NCI-H748 treated with DMSO at 0.1 percent for 48 hours (cell line): ENCODE measurements around the gene PTPRN2.
"Not testable (repeated sequence)": the region's sequence is repeated elsewhere in the genome, so short reads cannot be mapped to it uniquely, and the experiment has no call there.

ENCODE experiments used
- DNase-seq: peaks from one replicate; lab custom pipeline; 2025; lab: John Stamatoyannopoulos, UW

PTPRN2 gene

GRCh38 chr7:157992511-157993160 lies 595.0 kb downstream of the PTPRN2 start:
- no peak for DNase-seq

- DNase-seq: no peak
These were observed 595.9 kb downstream of the PTPRN2 start for GRCh38 chr7:157991761-157992160.

DNA sequence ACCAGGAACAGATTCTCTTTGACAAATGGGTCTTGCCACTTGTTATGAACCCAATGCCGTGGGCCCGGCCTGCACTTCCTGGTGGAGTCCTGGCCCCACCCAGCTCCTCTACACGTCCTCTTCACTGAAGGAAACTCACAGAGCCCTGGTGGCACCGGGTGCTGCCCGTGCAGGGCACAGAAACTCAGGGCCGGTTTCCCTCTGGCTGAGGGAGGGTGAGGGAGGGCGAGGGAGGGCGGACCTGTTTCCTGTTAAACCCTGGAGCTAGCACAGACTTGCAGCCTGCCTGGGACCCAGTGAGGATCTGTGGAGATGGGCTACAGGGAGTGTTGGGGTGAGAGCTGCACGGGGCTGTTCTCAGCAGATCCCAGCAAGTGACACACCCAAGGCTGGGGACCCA lies 596.3 kb downstream of the PTPRN2 start:
- DNase-seq: no peak

- DNase-seq: no peak
These were observed 596.8 kb downstream of the PTPRN2 start for GRCh38 chr7:157990881-157991250.

DNA sequence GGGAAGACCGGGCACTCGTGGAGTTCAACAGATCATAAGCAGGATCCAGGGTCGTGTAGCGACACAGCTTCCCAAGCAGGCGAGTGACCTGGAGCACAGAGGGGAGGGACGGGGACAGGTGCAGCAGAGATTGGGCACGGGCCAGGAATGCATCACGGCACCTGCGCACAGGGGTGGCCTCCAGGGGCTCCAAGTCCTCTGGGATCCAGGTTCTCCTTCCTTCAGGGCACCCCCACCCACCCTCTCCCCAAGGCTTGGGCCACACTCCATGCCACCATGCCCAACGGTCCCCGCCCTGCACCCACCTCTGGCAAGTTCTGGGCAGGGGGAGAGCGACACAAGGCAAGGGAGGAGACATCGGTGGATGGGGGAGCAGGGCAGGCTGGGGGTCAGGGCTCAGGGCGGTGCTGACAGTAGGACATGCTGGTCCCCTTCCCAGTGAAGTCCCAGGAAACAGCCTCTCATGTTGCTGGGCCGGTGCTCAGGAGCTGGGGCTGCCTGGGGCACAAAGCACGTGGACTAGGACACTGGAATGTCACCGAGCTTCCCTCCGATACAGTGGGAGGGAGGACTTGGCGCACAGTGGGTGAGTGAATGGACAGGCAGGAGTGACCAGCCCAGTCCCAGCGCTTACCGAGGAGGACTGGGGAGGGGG lies 597.3 kb downstream of the PTPRN2 start:
- DNase-seq: no peak

GRCh38 chr7:157989589-157989988 lies 598.0 kb downstream of the PTPRN2 start:
- no peak for DNase-seq

GRCh38 chr7:157987906-157988305 lies 599.7 kb downstream of the PTPRN2 start:
- no peak for DNase-seq

GRCh38 chr7:157986051-157986450 lies 601.6 kb downstream of the PTPRN2 start:
- no peak for DNase-seq

DNA sequence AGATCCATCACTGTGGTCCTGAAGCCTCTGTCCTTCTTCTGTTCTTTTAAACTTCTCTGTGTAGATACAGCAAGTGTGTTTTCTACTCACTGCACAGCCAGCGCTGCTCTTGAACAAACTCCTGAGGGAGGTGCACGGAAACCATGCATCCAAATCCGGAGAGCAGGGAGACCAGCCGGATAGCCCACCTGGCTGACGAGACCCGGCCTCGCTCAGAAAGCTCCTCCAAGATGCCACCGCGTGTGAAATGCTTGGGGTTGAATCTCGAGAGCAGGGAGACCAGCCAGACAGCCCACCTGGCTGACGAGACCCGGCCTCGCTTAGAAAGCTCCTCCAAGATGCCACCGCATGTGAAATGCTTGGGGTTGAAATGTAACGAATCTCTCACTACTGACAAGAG lies 602.0 kb downstream of the PTPRN2 start:
- DNase-seq: no peak

GRCh38 chr7:157984423-157985163 lies 603.0 kb downstream of the PTPRN2 start:
- DNase-seq: no peak

DNA sequence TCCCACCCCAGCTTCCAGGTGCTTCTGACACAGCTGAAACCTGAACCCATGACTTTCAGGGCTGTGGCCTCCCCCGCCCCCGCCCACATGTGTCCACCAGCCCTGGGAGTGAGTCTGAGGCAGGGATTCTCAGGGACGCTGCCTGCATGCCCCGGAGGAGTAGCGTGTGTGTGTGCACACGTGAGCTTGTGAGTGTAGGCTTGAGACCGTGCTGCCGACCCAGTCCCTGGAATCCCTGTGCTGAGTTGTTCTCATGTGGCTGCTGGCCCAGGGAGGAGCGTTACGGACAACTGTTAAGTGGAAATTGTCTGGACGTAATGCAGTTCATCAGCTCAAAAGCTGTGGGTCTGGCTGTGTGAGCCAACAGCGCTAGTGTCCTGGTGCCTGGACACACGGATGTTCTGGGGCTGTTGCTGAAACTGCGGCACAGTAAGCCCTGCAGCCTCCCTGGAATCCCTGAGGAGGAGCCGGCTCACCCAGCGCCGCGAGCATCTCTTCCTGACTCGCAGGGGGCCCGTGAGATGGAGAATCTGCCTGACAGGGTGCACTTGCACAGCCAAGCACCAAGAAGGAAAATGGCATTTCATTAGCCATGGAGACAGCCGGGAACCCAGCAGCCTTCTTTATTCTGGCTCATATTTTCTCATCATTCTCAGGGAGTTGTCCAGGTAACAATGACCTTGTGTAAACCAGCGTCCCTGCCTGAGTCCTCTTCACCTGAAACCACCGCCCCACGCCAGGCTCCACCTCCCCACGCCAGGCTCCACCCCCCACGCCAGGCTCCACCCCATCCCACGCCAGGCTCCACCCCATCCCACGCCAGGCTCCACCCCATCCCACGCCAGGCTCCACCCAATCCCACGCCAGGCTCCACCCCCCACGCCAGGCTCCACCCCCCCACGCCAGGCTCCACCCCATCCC lies 603.9 kb downstream of the PTPRN2 start:
- no peak for DNase-seq

DNA sequence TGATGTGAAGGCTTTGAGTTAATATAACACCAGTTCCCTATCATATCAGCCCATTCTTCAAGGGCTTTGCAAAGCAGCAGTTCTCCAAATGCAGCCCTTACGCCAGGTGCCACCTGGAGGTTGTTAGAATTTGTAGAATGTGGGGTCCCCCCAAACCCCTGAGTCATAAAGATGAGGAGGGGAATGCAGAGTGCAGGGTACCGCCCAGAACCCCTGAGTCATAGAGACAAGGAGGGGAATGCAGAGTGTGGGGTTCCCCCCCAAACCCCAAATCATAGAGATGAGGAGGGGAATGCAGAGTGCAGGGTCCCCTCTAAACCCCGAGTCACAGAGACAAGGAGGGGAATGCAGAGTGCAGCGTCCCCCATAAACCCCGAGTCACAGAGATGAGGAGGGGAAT lies 605.8 kb downstream of the PTPRN2 start:
- DNase-seq: no peak

DNA sequence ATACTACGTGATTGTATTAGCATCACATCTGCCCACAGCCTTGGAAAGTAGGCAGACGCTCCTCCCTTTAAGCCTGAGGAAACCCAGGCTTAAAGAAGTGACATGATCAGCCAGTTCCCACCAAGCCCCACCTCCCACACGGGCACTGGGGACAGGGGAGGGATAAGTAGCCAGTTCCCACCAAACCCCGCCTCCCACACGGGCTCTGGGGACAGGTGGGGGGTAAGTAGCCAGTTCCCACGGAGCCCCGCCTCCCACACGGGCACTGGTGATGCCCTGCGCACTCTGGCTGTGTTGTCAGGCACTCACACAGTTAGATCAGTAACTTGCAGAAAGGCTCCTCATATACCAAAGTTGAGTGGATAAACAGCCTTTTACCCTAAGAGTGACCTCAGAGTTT lies 606.8 kb downstream of the PTPRN2 start:
- no peak for DNase-seq

GRCh38 chr7:157980341-157980731 lies 607.3 kb downstream of the PTPRN2 start:
- DNase-seq: not testable (repeated sequence)

- DNase-seq: no peak
These were observed 607.8 kb downstream of the PTPRN2 start for GRCh38 chr7:157979636-157980340.

DNA sequence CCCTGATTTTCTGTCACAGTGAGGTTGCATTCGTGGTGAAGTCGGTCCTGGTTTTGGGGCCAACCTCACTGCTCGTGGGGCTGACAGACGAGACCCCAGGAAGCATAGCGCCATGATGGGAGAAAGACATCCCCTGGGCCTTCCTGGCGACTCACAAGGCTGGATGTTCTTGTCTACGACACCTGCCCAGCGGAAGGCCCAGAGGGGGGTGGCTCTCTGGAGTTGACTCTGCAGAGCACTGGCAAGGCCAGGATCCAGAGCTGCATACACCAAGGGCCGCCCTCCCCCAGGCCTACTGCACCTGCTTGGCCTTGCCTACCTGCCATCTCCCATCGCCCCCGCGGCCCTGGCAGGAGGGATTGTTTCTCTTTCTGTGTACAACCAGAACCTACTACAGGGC lies 608.9 kb downstream of the PTPRN2 start:
- no peak for DNase-seq

DNA sequence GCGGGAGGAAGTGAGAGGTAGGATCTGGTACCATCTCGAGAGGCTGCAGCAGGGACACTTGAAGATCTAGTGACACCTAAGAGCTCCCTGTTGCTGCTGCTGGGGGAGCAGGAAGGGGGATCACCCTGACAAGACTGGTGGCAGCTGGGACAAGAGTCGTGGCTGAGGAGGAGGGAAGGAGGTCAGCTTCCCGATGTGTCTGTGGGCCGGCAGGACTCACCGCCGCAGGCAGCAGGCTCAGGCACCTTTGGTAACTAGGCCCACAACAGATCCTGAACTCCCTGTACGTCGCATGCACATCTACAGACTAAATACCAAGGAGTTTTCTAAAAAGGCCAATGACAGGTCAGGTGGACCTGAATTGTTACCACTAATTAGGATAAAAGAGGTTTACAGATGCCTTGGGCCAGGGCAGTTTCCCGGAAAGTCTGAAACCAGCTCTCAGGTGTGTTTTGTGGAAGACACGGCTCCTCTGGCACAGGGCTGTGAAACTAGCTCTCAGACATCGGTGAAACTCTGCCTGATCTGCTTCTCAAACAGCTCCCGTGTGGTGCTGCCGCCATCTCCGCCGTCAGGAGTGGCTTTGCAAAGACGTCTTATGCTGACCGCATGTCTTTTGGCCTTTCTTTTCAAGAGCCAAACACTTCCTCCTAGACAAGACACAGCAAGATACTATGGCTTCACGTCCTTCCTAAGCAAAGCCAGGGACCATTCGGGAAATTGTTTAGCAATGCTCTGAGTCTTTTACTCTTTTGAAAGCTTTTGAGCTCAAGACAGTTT lies 609.7 kb downstream of the PTPRN2 start:
- DNase-seq: no peak

GRCh38 chr7:157977306-157977705 lies 610.3 kb downstream of the PTPRN2 start:
- DNase-seq: no peak

- no peak for DNase-seq
These were observed 611.2 kb downstream of the PTPRN2 start for GRCh38 chr7:157976406-157976805.

DNA sequence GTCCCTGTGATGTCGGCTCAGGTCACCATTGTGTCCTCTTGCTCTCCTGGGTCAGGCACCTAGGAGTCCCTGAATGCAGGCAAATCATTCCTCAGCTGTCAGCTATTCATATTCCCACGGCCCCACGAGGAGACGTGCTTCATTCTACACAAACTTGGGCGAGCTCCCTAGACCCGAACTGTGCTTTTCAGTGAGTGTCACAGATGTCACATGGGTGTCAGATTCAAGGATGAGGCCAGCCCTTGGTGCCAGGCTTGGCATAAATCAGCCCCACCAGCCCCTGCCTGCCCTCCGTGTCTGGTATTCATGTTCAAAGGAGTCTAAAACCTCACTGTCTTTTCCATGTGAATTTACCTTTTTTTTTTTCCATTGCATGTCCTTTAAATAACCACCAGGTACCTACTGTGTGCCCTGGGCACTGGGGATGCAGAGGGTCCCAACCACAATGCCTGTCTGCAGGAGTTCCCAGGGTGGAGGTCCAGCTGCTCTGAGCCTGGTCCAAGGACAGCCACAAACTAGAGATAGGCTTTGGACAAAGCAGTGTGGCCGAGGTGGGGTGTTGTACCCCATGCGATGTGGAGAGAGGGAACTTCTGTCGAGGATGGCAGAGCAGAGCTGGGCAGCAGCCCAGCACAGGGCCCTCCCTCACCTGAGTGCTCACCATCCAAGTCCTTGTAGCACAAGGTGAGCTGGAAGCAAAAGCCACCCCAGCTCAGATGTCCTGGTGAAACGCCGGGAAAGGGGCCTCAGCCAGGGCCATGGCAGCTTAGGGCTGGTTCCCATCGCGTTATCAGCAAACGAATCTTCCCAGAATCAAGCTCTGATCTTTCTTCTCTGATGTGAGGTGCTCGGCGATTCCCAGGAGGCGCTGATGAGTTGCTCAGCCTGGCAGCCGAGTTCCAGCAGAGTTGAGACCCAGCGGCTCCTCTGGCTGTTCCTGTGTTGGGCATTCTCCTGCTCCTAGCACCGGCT lies 611.9 kb downstream of the PTPRN2 start:
- no peak for DNase-seq
